Natural killer cell treated with Interleukin-12 subunit alpha and Interleukin-12 subunit beta and Interleukin-15 and Interleukin-18, amount 100 ng/mL, for 72 hours (primary cell): Measurements from ENCODE around the gene IDI2. TPM values are rescaled to one million over a fixed set of nuclear protein-coding genes. Genes with fewer than 3 reads are reported as not detected.
A peak's percentile ranks its signal among the peaks of the same experiment; 100 is the strongest.
"Not testable (repeated sequence)": the region's sequence is repeated elsewhere in the genome, so short reads cannot be mapped to it uniquely, and the experiment has no call there.

Experiments
- ATAC-seq, 2 donors: fragments of 150-1000 bp; cut with Tn5 transposase in 1 of 2; sonication (Bioruptor Pico), chemical (Tn5 transposase) in 1 of 2; 2 replicates each; pipeline ENCODE4 v1.10.0; 2021
- DNase-seq: peaks from one replicate; pipeline ENCODE4 v3.0.0; 2022; ENCODE audit warnings: low spot score
- H3K27ac Mint-ChIP-seq, 2 donors: 1 replicate in 1 of 2; 2 replicates in 1 of 2; pipeline ENCODE4 v1.8.0; 2022; ENCODE audit warnings: mixed read lengths in 2 of 2, mild to moderate bottlenecking in 1 of 2, moderate library complexity in 1 of 2
- H3K27me3 Mint-ChIP-seq, 2 donors: 1 replicate in 1 of 2; 2 replicates in 1 of 2; pipeline ENCODE4 v1.8.0; 2022; ENCODE audit warnings: mixed read lengths in 2 of 2
- H3K36me3 Mint-ChIP-seq: one replicate; pipeline ENCODE4 v1.8.0; 2022; ENCODE audit warnings: mixed read lengths
- H3K4me1 Mint-ChIP-seq, 2 donors: 1 replicate in 1 of 2; 2 replicates in 1 of 2; pipeline ENCODE4 v1.8.0; 2022; ENCODE audit warnings: low read depth in 2 of 2, mixed read lengths in 2 of 2, mild to moderate bottlenecking in 1 of 2
- H3K4me3 Mint-ChIP-seq: one replicate; pipeline ENCODE4 v1.8.0; 2022; ENCODE audit warnings: mixed read lengths
- H3K9me3 Mint-ChIP-seq: 2 replicates; pipeline ENCODE4 v1.8.0; 2022; ENCODE audit warnings: mixed read lengths
- total RNA-seq, 2 donors: library from RNA; stranded (reverse); gene quantifications; one replicate each; pipeline ENCODE4 v1.2.3, GENCODE V29; 2022

Gene IDI2
- total RNA-seq, 2 donors from 2014 or later: not detected

- DNase-seq (no peak), ATAC-seq (no peak)
- Mint-ChIP-seq H3K9me3 (no peaks in the 10 kb centered on the region), H3K4me3 (peak overlapping the region; percentile 65), H3K27ac (peak overlapping the region; percentile 29 to 69), H3K4me1 (peaks cover 42% of the 10 kb centered on the region in 2 donors), H3K36me3 (peaks cover 24% of the 10 kb centered on the region), H3K27me3 (no peaks in the 10 kb centered on the region)
Measured at GRCh38 chr10:1040133-1040532, 14.5 kb upstream of the IDI2 start.

- peaks cover 28 to 30% of the 10 kb centered on the region in 2 donors for H3K4me1 Mint-ChIP-seq
Measured at GRCh38 chr10:1038769-1039168, 13.1 kb upstream of the IDI2 start.

GRCh38 chr10:1037098-1037497, 11.4 kb upstream of the IDI2 start:
- peaks cover 10% of the 10 kb centered on the region for H3K36me3 Mint-ChIP-seq

More at GRCh38 chr10:1038769-1039168, 13.1 kb upstream of the IDI2 start:
- peak overlapping the region in 1 of 2 donors; percentile 77 for H3K27ac Mint-ChIP-seq
- not testable (repeated sequence) for H3K27me3 Mint-ChIP-seq, H3K4me3 Mint-ChIP-seq, ATAC-seq, DNase-seq, H3K9me3 Mint-ChIP-seq
- H3K36me3 Mint-ChIP-seq: peaks cover 18% of the 10 kb centered on the region

GRCh38 chr10:1036341-1036791, 10.7 kb upstream of the IDI2 start:
- DNase-seq: no peak
- ATAC-seq: peak; percentile 43 to 48
- Mint-ChIP-seq H3K4me1 (peaks cover 19 to 22% of the 10 kb centered on the region in 2 donors), H3K27me3 (no peaks in the 10 kb centered on the region), H3K4me3 (no peak overlapping the region), H3K36me3 (peaks cover 10% of the 10 kb centered on the region), H3K9me3 (no peaks in the 10 kb centered on the region), H3K27ac (peak overlapping the region in 1 of 2 donors; percentile 76)

More at GRCh38 chr10:1037098-1037497, 11.4 kb upstream of the IDI2 start:
- ATAC-seq (no peak), DNase-seq (no peak)
- H3K4me1 Mint-ChIP-seq: peaks cover 19 to 22% of the 10 kb centered on the region in 2 donors
- peak overlapping the region in 1 of 2 donors; percentile 76 for H3K27ac Mint-ChIP-seq
- no peak overlapping the region for H3K4me3 Mint-ChIP-seq
- H3K9me3 Mint-ChIP-seq: no peaks in the 10 kb centered on the region
- no peaks in the 10 kb centered on the region for H3K27me3 Mint-ChIP-seq

GRCh38 chr10:1035201-1035600, 9.5 kb upstream of the IDI2 start:
- H3K27me3 Mint-ChIP-seq: no peaks in the 10 kb centered on the region
- H3K4me3 Mint-ChIP-seq: no peak overlapping the region
- H3K36me3 Mint-ChIP-seq: peaks cover 6% of the 10 kb centered on the region
- no peak for DNase-seq
- ATAC-seq: no peak
- peak overlapping the region in 1 of 2 donors; percentile 47 for H3K27ac Mint-ChIP-seq
- no peaks in the 10 kb centered on the region for H3K9me3 Mint-ChIP-seq
- H3K4me1 Mint-ChIP-seq: peaks cover 15 to 17% of the 10 kb centered on the region in 2 donors

GRCh38 chr10:1034758-1035157, 9.1 kb upstream of the IDI2 start:
- DNase-seq (no peak), ATAC-seq (no peak)
- Mint-ChIP-seq H3K27ac (peak overlapping the region in 1 of 2 donors; percentile 47), H3K4me3 (no peak overlapping the region), H3K9me3 (no peaks in the 10 kb centered on the region), H3K4me1 (peaks cover 13 to 15% of the 10 kb centered on the region in 2 donors), H3K36me3 (peaks cover 4% of the 10 kb centered on the region), H3K27me3 (no peaks in the 10 kb centered on the region)

- no peak overlapping the region for H3K4me3 Mint-ChIP-seq
- ATAC-seq (no peak), DNase-seq (no peak)
- H3K9me3 Mint-ChIP-seq: no peaks in the 10 kb centered on the region
- H3K36me3 Mint-ChIP-seq: peaks cover 4% of the 10 kb centered on the region
- peaks cover 13 to 15% of the 10 kb centered on the region in 2 donors for H3K4me1 Mint-ChIP-seq
- no peak overlapping the region for H3K27ac Mint-ChIP-seq
- no peaks in the 10 kb centered on the region for H3K27me3 Mint-ChIP-seq
Measured at GRCh38 chr10:1033601-1034000, 7.9 kb upstream of the IDI2 start.

- H3K4me1 Mint-ChIP-seq: no peaks in the 10 kb centered on the region
- H3K27me3 Mint-ChIP-seq: no peaks in the 10 kb centered on the region
- H3K4me3 Mint-ChIP-seq: no peak overlapping the region
- H3K27ac Mint-ChIP-seq: no peak overlapping the region
- ATAC-seq (no peak), DNase-seq (no peak)
- H3K9me3 Mint-ChIP-seq: no peaks in the 10 kb centered on the region
- no peaks in the 10 kb centered on the region for H3K36me3 Mint-ChIP-seq
Measured at GRCh38 chr10:1029838-1030237, 4.2 kb upstream of the IDI2 start.

GRCh38 chr10:1026578-1026977, 919 bp upstream of the IDI2 start:
- peaks cover 0 to under 1% of the 10 kb centered on the region in 2 donors for H3K4me1 Mint-ChIP-seq

GRCh38 chr10:1024103-1024502, 1.6 kb downstream of the IDI2 start:
- Mint-ChIP-seq H3K4me3 (no peak overlapping the region), H3K36me3 (peaks cover 3% of the 10 kb centered on the region), H3K4me1 (peaks cover 0 to 4% of the 10 kb centered on the region in 2 donors), H3K9me3 (no peaks in the 10 kb centered on the region), H3K27ac (no peak overlapping the region), H3K27me3 (no peaks in the 10 kb centered on the region)
- no peak for ATAC-seq
- no peak for DNase-seq

More at GRCh38 chr10:1026578-1026977, 919 bp upstream of the IDI2 start:
- Mint-ChIP-seq H3K27me3 (no peaks in the 10 kb centered on the region), H3K4me3 (no peak overlapping the region), H3K27ac (no peak overlapping the region), H3K9me3 (no peaks in the 10 kb centered on the region), H3K36me3 (no peaks in the 10 kb centered on the region)
- ATAC-seq (no peak), DNase-seq (no peak)

GRCh38 chr10:1022413-1022812, 3.2 kb downstream of the IDI2 start:
- Mint-ChIP-seq H3K9me3 (no peaks in the 10 kb centered on the region), H3K27ac (peak overlapping the region in 1 of 2 donors; percentile 32), H3K27me3 (no peaks in the 10 kb centered on the region), H3K4me3 (no peak overlapping the region), H3K4me1 (peaks cover 0 to 5% of the 10 kb centered on the region in 2 donors), H3K36me3 (peaks cover 10% of the 10 kb centered on the region)
- DNase-seq (no peak), ATAC-seq (no peak)

GRCh38 chr10:1020958-1021357, 4.7 kb downstream of the IDI2 start:
- ATAC-seq: peak in 1 of 2 donors; percentile 56
- Mint-ChIP-seq H3K4me3 (no peak overlapping the region), H3K27ac (no peak overlapping the region), H3K4me1 (peaks cover 0 to 5% of the 10 kb centered on the region in 2 donors), H3K27me3 (no peaks in the 10 kb centered on the region), H3K9me3 (no peaks in the 10 kb centered on the region), H3K36me3 (peaks cover 20% of the 10 kb centered on the region)
- DNase-seq: no peak

- peak in 1 of 2 donors; percentile 53 for ATAC-seq
- no peak overlapping the region for H3K4me3 Mint-ChIP-seq
- H3K27me3 Mint-ChIP-seq: no peaks in the 10 kb centered on the region
- H3K27ac Mint-ChIP-seq: no peak overlapping the region
- no peaks in the 10 kb centered on the region for H3K9me3 Mint-ChIP-seq
- H3K4me1 Mint-ChIP-seq: peaks cover 0 to 5% of the 10 kb centered on the region in 2 donors
- peaks cover 20% of the 10 kb centered on the region for H3K36me3 Mint-ChIP-seq
- DNase-seq: no peak
Measured at GRCh38 chr10:1020460-1020859, 5.2 kb downstream of the IDI2 start.

- Mint-ChIP-seq H3K27ac (peak overlapping the region in 1 of 2 donors; percentile 28), H3K4me3 (no peak overlapping the region), H3K36me3 (peaks cover 20% of the 10 kb centered on the region), H3K27me3 (no peaks in the 10 kb centered on the region), H3K9me3 (no peaks in the 10 kb centered on the region), H3K4me1 (peaks cover 0 to 5% of the 10 kb centered on the region in 2 donors)
- no peak for DNase-seq
- no peak for ATAC-seq
Measured at GRCh38 chr10:1019362-1019761, 6.3 kb downstream of the IDI2 start.

GRCh38 chr10:1015688-1016087, 10.0 kb downstream of the IDI2 start:
- Mint-ChIP-seq H3K36me3 (peaks cover 42% of the 10 kb centered on the region), H3K9me3 (no peaks in the 10 kb centered on the region), H3K27ac (no peak overlapping the region), H3K4me1 (peaks cover 7 to 13% of the 10 kb centered on the region in 2 donors), H3K27me3 (no peaks in the 10 kb centered on the region), H3K4me3 (no peak overlapping the region)
- peak in 1 of 2 donors; percentile 30 for ATAC-seq
- no peak for DNase-seq
